Measurements from ENCODE around the gene ENOX1. TPM values are rescaled to one million over a fixed set of nuclear protein-coding genes. Genes with fewer than 3 reads are reported as not detected.

Gene ENOX1
- total RNA-seq, 1 experiment from 2014 or later: 0.26 TPM

GRCh38 chr13:43407023-43407581 lies 379.7 kb downstream of the ENOX1 start:
- no peak for TF ChIP-seq ZNF425 (CRISPR knock-in tag; conservative IDR thresholded peaks at IDR 0.05)
- TF ChIP-seq RELA (CRISPR knock-in tag; IDR thresholded peaks at IDR 0.05; ENCODE audit: borderline replicate concordance): no peak
- TF ChIP-seq ZNF317 (CRISPR knock-in tag; IDR thresholded peaks at IDR 0.05; ENCODE audit: borderline replicate concordance, low read depth): no peak
- TF ChIP-seq NFE2L1 (CRISPR knock-in tag; IDR thresholded peaks at IDR 0.05): no peak
- no peak for TF ChIP-seq IRF2 (CRISPR knock-in tag; IDR thresholded peaks at IDR 0.05; ENCODE audit: borderline replicate concordance, low read depth)
- TF ChIP-seq MAX (CRISPR knock-in tag; IDR thresholded peaks at IDR 0.05): no peak
- no peak for TF ChIP-seq E2F1 (CRISPR knock-in tag; IDR thresholded peaks at IDR 0.05)
- no peaks in the 10 kb centered on the region; the same call in 1 of the 2 replicates for H3K27me3 Mint-ChIP-seq (ENCODE audit: low read depth)
- H3K4me3 Mint-ChIP-seq: no peak overlapping the region
- H3K36me3 Mint-ChIP-seq: no peaks in the 10 kb centered on the region
- no peak overlapping the region for H3K27ac Mint-ChIP-seq
- ChIA-PET POLR2A (no interaction called here), CTCF (no interaction called here)
- H3K9me3 Mint-ChIP-seq: peaks cover 14% of the 10 kb centered on the region
- DNase-seq (ENCODE audit: low spot score) (no peak), ATAC-seq (no peak)
- peaks cover 10% of the 10 kb centered on the region for H3K4me1 Mint-ChIP-seq

GRCh38 chr13:43405457-43405856 lies 381.3 kb downstream of the ENOX1 start:
- Mint-ChIP-seq H3K27ac (no peak overlapping the region), H3K4me3 (no peak overlapping the region), H3K36me3 (no peaks in the 10 kb centered on the region), H3K4me1 (peaks cover 10% of the 10 kb centered on the region), H3K27me3 (ENCODE audit: low read depth) (peaks cover under 1% of the 10 kb centered on the region; the same call in 1 of the 2 replicates), H3K9me3 (peaks cover 14% of the 10 kb centered on the region)
- DNase-seq (ENCODE audit: low spot score) (no peak), ATAC-seq (no peak)
- ChIA-PET POLR2A (no interaction called here), CTCF (no interaction called here)
- TF ChIP-seq MXD4 (CRISPR knock-in tag; IDR thresholded peaks at IDR 0.05; ENCODE audit: borderline replicate concordance): no peak
- TF ChIP-seq E2F5 (CRISPR knock-in tag; IDR thresholded peaks at IDR 0.05): no peak

GRCh38 chr13:43402380-43402779 lies 384.4 kb downstream of the ENOX1 start:
- ChIA-PET POLR2A (no interaction called here), CTCF (no interaction called here)
- DNase-seq (ENCODE audit: low spot score) (no peak), ATAC-seq (no peak)
- Mint-ChIP-seq H3K27me3 (ENCODE audit: low read depth) (peaks cover 3% of the 10 kb centered on the region; the same call in 1 of the 2 replicates), H3K9me3 (peaks cover 14% of the 10 kb centered on the region), H3K4me1 (peaks cover 3% of the 10 kb centered on the region; the same call in 1 of the 2 replicates), H3K27ac (no peak overlapping the region), H3K4me3 (no peak overlapping the region), H3K36me3 (no peaks in the 10 kb centered on the region)
- TF ChIP-seq ZMAT4 (CRISPR knock-in tag; IDR thresholded peaks at IDR 0.05): no peak
- no peak for TF ChIP-seq STAT6 (CRISPR knock-in tag; conservative IDR thresholded peaks at IDR 0.05; ENCODE audit: low read depth)
- TF ChIP-seq SMAD4 (CRISPR knock-in tag; IDR thresholded peaks at IDR 0.05): no peak
- no peak for TF ChIP-seq E2F1 (CRISPR knock-in tag; IDR thresholded peaks at IDR 0.05)
- no peak for TF ChIP-seq NFATC4 (CRISPR knock-in tag; IDR thresholded peaks at IDR 0.05)
- TF ChIP-seq FOXK1 (CRISPR knock-in tag; IDR thresholded peaks at IDR 0.05): no peak
- no peak for TF ChIP-seq HMGXB4 (CRISPR knock-in tag; IDR thresholded peaks at IDR 0.05)
- TF ChIP-seq ZNF396 (CRISPR knock-in tag; IDR thresholded peaks at IDR 0.05; ENCODE audit: borderline replicate concordance): no peak
- no peak for TF ChIP-seq ZNF512 (CRISPR knock-in tag; IDR thresholded peaks at IDR 0.05; ENCODE audit: borderline replicate concordance)
- no peak for TF ChIP-seq ZNF219 (CRISPR knock-in tag; IDR thresholded peaks at IDR 0.05; ENCODE audit: borderline replicate concordance)
- TF ChIP-seq HMGA2 (CRISPR knock-in tag; IDR thresholded peaks at IDR 0.05): no peak
